Tibial artery (tissue), 4 donors: ENCODE data around the gene C10orf120.

Experiments used
- DNase-seq, 2 donors: peaks; one replicate each; pipeline ENCODE4 v3.0.0-alpha.2; 2019
- H3K27ac ChIP-seq, 2 donors: fragments of 200-600 bp; sonication (generic) in 1 of 2; 1 replicate in 1 of 2; 2 replicates in 1 of 2; pipeline ENCODE4 v1.5.1; 2018 to 2019; ENCODE audit warnings: mild to moderate bottlenecking in 1 of 2
- H3K27me3 ChIP-seq, 2 donors: fragments of 200-600 bp; sonication (generic) in 1 of 2; one replicate each; pipeline versions ENCODE4 v1.5.1 to v1.6.0; 2016 to 2019
- H3K36me3 ChIP-seq, 3 donors: fragments of 200-600 bp; sonication (generic) in 2 of 3; one replicate each; pipeline ENCODE4 v1.5.1; 2016 to 2019; ENCODE audit warnings: mild to moderate bottlenecking in 2 of 3
- H3K4me1 ChIP-seq, 4 donors: fragments of 200-600 bp; sonication (generic) in 2 of 4; 1 replicate in 3 of 4; 2 replicates in 1 of 4; pipeline ENCODE4 v1.5.1; 2016 to 2019
- H3K4me3 ChIP-seq, 2 donors: fragments of 200-600 bp; sonication (generic) in 1 of 2; 1 replicate in 1 of 2; 2 replicates in 1 of 2; pipeline ENCODE4 v1.5.1; 2018 to 2019; ENCODE audit warnings: mild to moderate bottlenecking in 2 of 2
- H3K9me3 ChIP-seq, 3 donors: fragments of 200-600 bp; sonication (generic) in 1 of 3; one replicate each; pipeline ENCODE4 v1.5.1; 2016 to 2019
- CTCF ChIP-seq, 2 experiments: fragments of 200-600 bp in 1 of 2; fragments of 450-650 bp in 1 of 2; IDR thresholded peaks; one replicate each; pipeline ENCODE4 v1.5.1; 2017 to 2019; ENCODE audit warnings: antibody characterized with exemption in 2 of 2, mild to moderate bottlenecking in 1 of 2, moderate library complexity in 1 of 2
- intact Hi-C: fragments of 100-400 bp; cut with DNase I; formaldehyde crosslinking; loops from one replicate; pipeline ENCODE4 v1.15.0; 2023; ENCODE audit warnings: low total_unique reads

C10orf120 gene

GRCh38 chr10:122655524-122656307 lies 43.9 kb downstream of the C10orf120 start:
- intact Hi-C loops = no loop called here
- Histone ChIP-seq H3K4me1 (peaks cover 0 to 20% (median 6%) of the 10 kb centered on the region in 4 donors), H3K27me3 (peaks cover 0 to 7% of the 10 kb centered on the region in 2 donors), H3K4me3 (no peak overlapping the region), H3K27ac (peak overlapping the region in 1 of 2 donors; percentile 10), H3K9me3 (no peaks in the 10 kb centered on the region), H3K36me3 (no peaks in the 10 kb centered on the region)
- TF ChIP-seq CTCF (IDR thresholded peaks at IDR 0.05) = no peak
- DNase-seq = peak in 1 of 2 donors; percentile 51

- intact Hi-C loops = no loop called here
- no peak for TF ChIP-seq CTCF (IDR thresholded peaks at IDR 0.05)
- Histone ChIP-seq H3K36me3 (no peaks in the 10 kb centered on the region), H3K9me3 (no peaks in the 10 kb centered on the region), H3K4me1 (no peaks in the 10 kb centered on the region), H3K27me3 (peaks cover 0 to 37% of the 10 kb centered on the region in 2 donors), H3K27ac (no peak overlapping the region), H3K4me3 (no peak overlapping the region)
- peak in 1 of 2 donors; percentile 27 for DNase-seq
These were observed 49.3 kb downstream of the C10orf120 start for GRCh38 chr10:122650331-122650730.

GRCh38 chr10:122649903-122650302 lies 49.7 kb downstream of the C10orf120 start:
- intact Hi-C loops = loop anchor here (5.0 kb wide), 1 partner anchor 52 kb away; no protein-coding TSS in a partner anchor
- Histone ChIP-seq H3K4me3 (no peak overlapping the region), H3K9me3 (no peaks in the 10 kb centered on the region), H3K27me3 (peaks cover 0 to 37% of the 10 kb centered on the region in 2 donors), H3K36me3 (no peaks in the 10 kb centered on the region), H3K27ac (no peak overlapping the region), H3K4me1 (no peaks in the 10 kb centered on the region)
- DNase-seq = peak in 1 of 2 donors; percentile 25
- no peak for TF ChIP-seq CTCF (IDR thresholded peaks at IDR 0.05)

GRCh38 chr10:122648599-122649428 lies 50.8 kb downstream of the C10orf120 start:
- Histone ChIP-seq H3K36me3 (no peaks in the 10 kb centered on the region), H3K27ac (no peak overlapping the region), H3K9me3 (no peaks in the 10 kb centered on the region), H3K27me3 (peaks cover 0 to 37% of the 10 kb centered on the region in 2 donors), H3K4me3 (no peak overlapping the region), H3K4me1 (no peaks in the 10 kb centered on the region)
- TF ChIP-seq CTCF (IDR thresholded peaks at IDR 0.05) = peak; percentile 69 to 76
- peak in 1 of 2 donors; percentile 54 for DNase-seq
- intact Hi-C loops = loop anchor here (5.0 kb wide), 1 partner anchor 53 kb away; no protein-coding TSS in a partner anchor
